Loucy (cell line): ENCODE results near the gene LSM7.

Source experiments
- H2AFZ ChIP-seq: fragments of 200-600 bp; sonication (generic); 2 replicates; pipeline ENCODE4 v1.6.0; 2016; ENCODE audit warnings: antibody characterized with exemption, mild to moderate bottlenecking, low read length, moderate library complexity
- H3F3A ChIP-seq: fragments of 200-600 bp; 2 replicates; pipeline ENCODE4 v1.6.0; 2016; ENCODE audit warnings: antibody characterized with exemption, low read depth, mild to moderate bottlenecking
- H3K27me3 ChIP-seq: fragments of 200-600 bp; sonication (generic); 2 replicates; pipeline ENCODE4 v1.6.1; 2014; ENCODE audit warnings: low read length, mild to moderate bottlenecking; ENCODE audit not compliant: insufficient read depth, poor library complexity, severe bottlenecking
- H3K36me3 ChIP-seq: fragments of 200-600 bp; sonication (generic); 2 replicates; pipeline ENCODE4 v1.6.1; 2016; ENCODE audit warnings: low read length; ENCODE audit not compliant: insufficient read depth
- H3K4me1 ChIP-seq: fragments of 200-600 bp; sonication (generic); 2 replicates; pipeline ENCODE4 v1.5.1; 2014; ENCODE audit warnings: low read length, mild to moderate bottlenecking; ENCODE audit not compliant: insufficient read depth, poor library complexity, severe bottlenecking
- H3K4me2 ChIP-seq: fragments of 200-600 bp; sonication (generic); 2 replicates; pipeline ENCODE4 v1.6.0; 2014; ENCODE audit warnings: antibody characterized with exemption, low read length, low read depth, mild to moderate bottlenecking; ENCODE audit not compliant: poor library complexity, severe bottlenecking
- H3K4me3 ChIP-seq: fragments of 200-600 bp; sonication (generic); 2 replicates; pipeline ENCODE4 v1.5.1; 2014; ENCODE audit warnings: low read length, mild to moderate bottlenecking, mixed read lengths; ENCODE audit not compliant: poor library complexity, severe bottlenecking
- H3K79me2 ChIP-seq: fragments of 200-600 bp; sonication (generic); 2 replicates; pipeline ENCODE4 v1.6.1; 2014; ENCODE audit warnings: low read length; ENCODE audit not compliant: insufficient read depth
- H3K9ac ChIP-seq: fragments of 200-600 bp; sonication (generic); 2 replicates; pipeline ENCODE4 v1.6.0; 2014; ENCODE audit warnings: mild to moderate bottlenecking, low read depth, low read length, moderate library complexity; ENCODE audit not compliant: poor library complexity, severe bottlenecking
- H3K9me2 ChIP-seq: fragments of 200-600 bp; sonication (generic); replicated peaks from 2 replicates; pipeline ENCODE4 v1.6.1; 2016; ENCODE audit warnings: low read depth, low read length, mixed read lengths
- H3K9me3 ChIP-seq: fragments of 200-600 bp; sonication (generic); 2 replicates; pipeline ENCODE4 v1.6.1; 2014; ENCODE audit warnings: mild to moderate bottlenecking, antibody characterized with exemption, low read length, low read depth; ENCODE audit not compliant: insufficient read depth
- H4K20me1 ChIP-seq: fragments of 200-600 bp; sonication (generic); 2 replicates; pipeline ENCODE4 v1.6.0; 2014; ENCODE audit warnings: antibody characterized with exemption, low read length, mild to moderate bottlenecking; ENCODE audit not compliant: insufficient read depth, poor library complexity, severe bottlenecking
- CTCF ChIP-seq: fragments of 200-600 bp; sonication (generic); conservative IDR thresholded peaks from 2 replicates; pipeline ENCODE4 v1.5.1; 2014; ENCODE audit warnings: mild to moderate bottlenecking, antibody characterized with exemption, low read length
- EZH2phosphoT487 ChIP-seq: fragments of 200-600 bp; IDR thresholded peaks from 2 replicates; pipeline ENCODE4 v1.6.1; 2018; ENCODE audit warnings: antibody characterized with exemption, mild to moderate bottlenecking, moderate library complexity, borderline replicate concordance

LSM7 gene

GRCh38 chr19:2343289-2343982 lies 15.1 kb upstream of the LSM7 start:
- peaks cover 24% of the 10 kb centered on the region; the same call in 1 of the 2 replicates for H3K36me3 ChIP-seq
- no peaks in the 10 kb centered on the region for H3K4me1 ChIP-seq
- H3K9ac ChIP-seq, result no peak overlapping the region
- H3K4me3 ChIP-seq, result no peak overlapping the region
- H3K9me2 ChIP-seq, result no peaks in the 10 kb centered on the region
- H2AFZ ChIP-seq, result no peak overlapping the region
- H4K20me1 ChIP-seq, result no peaks in the 10 kb centered on the region
- H3K27me3 ChIP-seq, result no peaks in the 10 kb centered on the region
- no peak overlapping the region for H3K4me2 ChIP-seq
- peaks cover 3% of the 10 kb centered on the region; the same call in 1 of the 2 replicates for H3K79me2 ChIP-seq
- TF ChIP-seq EZH2phosphoT487 (no peak), CTCF (no peak)
- H3K9me3 ChIP-seq, result no peaks in the 10 kb centered on the region
- H3F3A ChIP-seq, result no peaks in the 10 kb centered on the region

GRCh38 chr19:2342656-2343288 lies 14.4 kb upstream of the LSM7 start:
- Histone ChIP-seq H3K79me2 (peaks cover 9% of the 10 kb centered on the region), H3K36me3 (peaks cover 24% of the 10 kb centered on the region; the same call in 1 of the 2 replicates), H3K9me2 (no peaks in the 10 kb centered on the region), H3K9ac (no peak overlapping the region), H3K4me2 (no peak overlapping the region), H3F3A (no peaks in the 10 kb centered on the region), H2AFZ (no peak overlapping the region), H3K9me3 (no peaks in the 10 kb centered on the region), H3K4me1 (no peaks in the 10 kb centered on the region), H4K20me1 (peaks cover 6% of the 10 kb centered on the region), H3K4me3 (no peak overlapping the region), H3K27me3 (no peaks in the 10 kb centered on the region)
- TF ChIP-seq CTCF (no peak), EZH2phosphoT487 (no peak)

GRCh38 chr19:2341982-2342381 lies 13.6 kb upstream of the LSM7 start:
- H3K79me2 ChIP-seq, result peaks cover 17% of the 10 kb centered on the region
- no peaks in the 10 kb centered on the region for H3K27me3 ChIP-seq
- H3K4me2 ChIP-seq, result no peak overlapping the region
- H3F3A ChIP-seq, result no peaks in the 10 kb centered on the region
- no peaks in the 10 kb centered on the region for H3K4me1 ChIP-seq
- no peak overlapping the region for H2AFZ ChIP-seq
- H3K9me2 ChIP-seq, result no peaks in the 10 kb centered on the region
- H3K9me3 ChIP-seq, result no peaks in the 10 kb centered on the region
- H4K20me1 ChIP-seq, result peaks cover 7% of the 10 kb centered on the region
- peaks cover 24% of the 10 kb centered on the region; the same call in 1 of the 2 replicates for H3K36me3 ChIP-seq
- H3K9ac ChIP-seq, result no peak overlapping the region
- H3K4me3 ChIP-seq, result no peak overlapping the region
- TF ChIP-seq EZH2phosphoT487 (no peak), CTCF (no peak)
